Sigmoid colon (tissue), 7 donors: ENCODE results near the gene TM9SF3. TPM values are rescaled to one million over a fixed set of nuclear protein-coding genes. Genes with fewer than 3 reads are reported as not detected.

Source experiments
- DNase-seq: peaks from one replicate; pipeline ENCODE4 v3.0.0-alpha.2; 2019
- H3K27ac ChIP-seq, 4 donors: fragments of 200-600 bp; sonication (generic); one replicate each; pipeline ENCODE4 v1.5.1; 2016 to 2019; ENCODE audit warnings: mild to moderate bottlenecking in 1 of 4
- H3K27me3 ChIP-seq, 3 donors: fragments of 200-600 bp; sonication (generic); one replicate each; pipeline ENCODE4 v1.5.1; 2019; ENCODE audit warnings: mild to moderate bottlenecking in 1 of 3
- H3K36me3 ChIP-seq, 4 donors: fragments of 200-600 bp; sonication (generic); one replicate each; pipeline ENCODE4 v1.5.1; 2016 to 2019
- H3K4me1 ChIP-seq, 4 donors: fragments of 200-600 bp; sonication (generic); one replicate each; pipeline ENCODE4 v1.5.1; 2017 to 2019
- H3K4me3 ChIP-seq, 4 donors: fragments of 200-600 bp; sonication (generic); one replicate each; pipeline ENCODE4 v1.5.1; 2017 to 2019; ENCODE audit warnings: mild to moderate bottlenecking in 2 of 4, moderate library complexity in 1 of 4
- H3K9me3 ChIP-seq, 4 donors: fragments of 200-600 bp in 3 of 4; sonication (generic) in 3 of 4; one replicate each; pipeline versions ENCODE4 v1.5.1 to v1.6.1; 2013 to 2019
- EP300 ChIP-seq, 4 donors: sonication (generic); formaldehyde crosslinking; IDR thresholded peaks; one replicate each; pipeline ENCODE4 v1.6.1; 2017; ENCODE audit warnings: antibody characterized with exemption in 4 of 4
- POLR2A ChIP-seq, 2 donors: fragments of 450-650 bp; IDR thresholded peaks; one replicate each; pipeline ENCODE4 v1.6.1; 2016; ENCODE audit warnings: antibody characterized with exemption in 2 of 2, mild to moderate bottlenecking in 2 of 2, moderate library complexity in 2 of 2
- POLR2AphosphoS5 ChIP-seq, 4 donors: sonication (generic); formaldehyde crosslinking; IDR thresholded peaks; one replicate each; pipeline ENCODE4 v1.6.1; 2017; ENCODE audit warnings: antibody characterized with exemption in 4 of 4
- WGBS, 2 donors: extraction: QIAGEN DNeasy Blood & Tissue Kit; methylation state at CpG; one replicate each; pipeline ENCODE4 v1.1.7; 2013; 5-methylcytosine and 5-hydroxymethylcytosine counted together
- intact Hi-C: fragments of 100-400 bp; cut with DNase I; formaldehyde crosslinking; loops from one replicate; pipeline ENCODE4 v1.15.1; 2023
- polyA plus RNA-seq, 3 donors: library from polyadenylated mRNA; stranded (reverse); fragments of 200-250 nt; gene quantifications; one replicate each; pipeline ENCODE4 v1.2.3, GENCODE V29; 2013
- total RNA-seq, 4 donors: library from RNA; depleted of rRNA; stranded (reverse); fragments of >200 nt; gene quantifications; one replicate each; pipeline ENCODE4 v1.1.0, GENCODE V29; 2016
- TF ChIP-seq, protein P1 (sequence below), 4 experiments: fragments of 450-650 bp in 3 of 4; fragments of 200-600 bp in 1 of 4; IDR thresholded peaks; one replicate each; pipeline ENCODE4 v1.5.1; 2016 to 2019; ENCODE audit warnings: antibody characterized with exemption in 4 of 4, mild to moderate bottlenecking in 3 of 4, moderate library complexity in 2 of 4
- donor health status: healthy with polysubstance abuse.
- donor health status: Bipolar disorder and iron deficiency.
- donor health status: healthy.

Gene TM9SF3
- total and polyA plus RNA-seq, 7 donors = 18.5 to 115 (median 104) TPM

- no peaks in the 10 kb centered on the region for H3K27me3 ChIP-seq
- H3K27ac ChIP-seq = no peak overlapping the region
- TF ChIP-seq, protein P1, sequence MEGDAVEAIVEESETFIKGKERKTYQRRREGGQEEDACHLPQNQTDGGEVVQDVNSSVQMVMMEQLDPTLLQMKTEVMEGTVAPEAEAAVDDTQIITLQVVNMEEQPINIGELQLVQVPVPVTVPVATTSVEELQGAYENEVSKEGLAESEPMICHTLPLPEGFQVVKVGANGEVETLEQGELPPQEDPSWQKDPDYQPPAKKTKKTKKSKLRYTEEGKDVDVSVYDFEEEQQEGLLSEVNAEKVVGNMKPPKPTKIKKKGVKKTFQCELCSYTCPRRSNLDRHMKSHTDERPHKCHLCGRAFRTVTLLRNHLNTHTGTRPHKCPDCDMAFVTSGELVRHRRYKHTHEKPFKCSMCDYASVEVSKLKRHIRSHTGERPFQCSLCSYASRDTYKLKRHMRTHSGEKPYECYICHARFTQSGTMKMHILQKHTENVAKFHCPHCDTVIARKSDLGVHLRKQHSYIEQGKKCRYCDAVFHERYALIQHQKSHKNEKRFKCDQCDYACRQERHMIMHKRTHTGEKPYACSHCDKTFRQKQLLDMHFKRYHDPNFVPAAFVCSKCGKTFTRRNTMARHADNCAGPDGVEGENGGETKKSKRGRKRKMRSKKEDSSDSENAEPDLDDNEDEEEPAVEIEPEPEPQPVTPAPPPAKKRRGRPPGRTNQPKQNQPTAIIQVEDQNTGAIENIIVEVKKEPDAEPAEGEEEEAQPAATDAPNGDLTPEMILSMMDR (IDR thresholded peaks at IDR 0.05) = no peak
- no peak for TF ChIP-seq POLR2AphosphoS5 (IDR thresholded peaks at IDR 0.05)
- no peak for TF ChIP-seq POLR2A (IDR thresholded peaks at IDR 0.05)
- no peak for TF ChIP-seq EP300 (IDR thresholded peaks at IDR 0.05)
- H3K9me3 ChIP-seq = no peaks in the 10 kb centered on the region
- intact Hi-C loops = no loop called here
- 86 to 89% methylated on average over 2 of the region's 2 CpGs for WGBS, 2 donors
- H3K4me3 ChIP-seq = no peak overlapping the region
- H3K36me3 ChIP-seq = peaks cover 3 to 68% (median 6%) of the 10 kb centered on the region in 4 donors
- DNase-seq = no peak
- no peaks in the 10 kb centered on the region for H3K4me1 ChIP-seq
Measured at GRCh38 chr10:96541921-96542320, 44.9 kb downstream of the TM9SF3 start.

GRCh38 chr10:96540240-96540639 is 46.6 kb downstream of the TM9SF3 start:
- WGBS, 2 donors = 28 to 76% methylated on average over 3 of the region's 3 CpGs
- TF ChIP-seq, protein P1 (IDR thresholded peaks at IDR 0.05) = no peak
- TF ChIP-seq POLR2A (IDR thresholded peaks at IDR 0.05) (no peak), EP300 (IDR thresholded peaks at IDR 0.05) (no peak), POLR2AphosphoS5 (IDR thresholded peaks at IDR 0.05) (no peak)
- Histone ChIP-seq H3K4me1 (no peaks in the 10 kb centered on the region), H3K27ac (no peak overlapping the region), H3K9me3 (no peaks in the 10 kb centered on the region), H3K27me3 (no peaks in the 10 kb centered on the region), H3K4me3 (no peak overlapping the region), H3K36me3 (peaks cover 0 to 52% (median 5%) of the 10 kb centered on the region in 4 donors)
- intact Hi-C loops = no loop called here
- no peak for DNase-seq

DNA sequence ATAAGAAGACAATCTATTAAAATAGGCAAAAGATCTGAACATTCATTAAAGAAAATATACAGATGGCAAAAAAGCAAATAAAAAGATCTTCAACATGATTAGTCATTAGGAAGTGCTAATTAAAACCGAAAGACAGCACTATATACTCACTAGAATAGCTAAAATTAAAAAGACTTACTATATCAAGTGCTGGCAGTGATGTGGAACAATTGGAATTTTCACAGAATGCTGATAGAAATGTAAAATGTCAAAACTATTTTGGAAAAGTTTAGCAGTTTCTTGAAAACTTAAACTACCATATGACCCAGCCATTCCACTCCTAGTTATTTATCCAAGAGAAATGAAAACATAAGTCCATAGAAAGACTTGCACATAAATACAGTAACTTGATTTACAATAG is 48.1 kb downstream of the TM9SF3 start:
- intact Hi-C loops = no loop called here
- H3K9me3 ChIP-seq = no peaks in the 10 kb centered on the region

DNA sequence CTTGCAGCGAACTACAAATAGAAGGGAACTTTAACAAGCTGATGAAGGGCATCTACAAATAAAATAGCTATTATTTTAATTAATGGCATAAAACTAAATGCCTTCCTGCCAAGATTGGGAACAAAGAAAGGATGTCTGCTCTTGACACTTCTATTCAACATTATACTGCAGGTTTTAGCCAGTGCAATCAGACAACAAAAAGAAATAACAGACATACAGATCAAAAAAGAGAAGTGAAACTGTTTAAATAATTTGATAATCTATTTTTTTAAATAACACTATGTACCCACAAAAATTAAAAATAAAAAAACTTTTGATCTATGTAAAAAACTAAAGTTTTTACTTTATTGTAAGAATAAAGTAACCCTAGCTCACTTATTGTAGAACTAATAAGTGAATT is 50.7 kb downstream of the TM9SF3 start:
- no peaks in the 10 kb centered on the region for H3K9me3 ChIP-seq
- H3K27ac ChIP-seq = no peak overlapping the region
- intact Hi-C loops = no loop called here
- 95 to 96% methylated on average over 1 of the region's 1 CpG for WGBS, 2 donors
- DNase-seq = no peak
- no peak for TF ChIP-seq POLR2A (IDR thresholded peaks at IDR 0.05)
- no peak for TF ChIP-seq POLR2AphosphoS5 (IDR thresholded peaks at IDR 0.05)
- TF ChIP-seq, protein P1 (IDR thresholded peaks at IDR 0.05) = no peak
- no peak for TF ChIP-seq EP300 (IDR thresholded peaks at IDR 0.05)
- no peaks in the 10 kb centered on the region for H3K27me3 ChIP-seq
- peaks cover 0 to 17% (median 2%) of the 10 kb centered on the region in 4 donors for H3K4me1 ChIP-seq
- H3K36me3 ChIP-seq = peaks cover 0 to 21% (median 8%) of the 10 kb centered on the region in 4 donors
- H3K4me3 ChIP-seq = no peak overlapping the region

More for the DNA sequence above, 48.1 kb downstream of the TM9SF3 start:
- TF ChIP-seq, protein P1 (IDR thresholded peaks at IDR 0.05) = no peak
- TF ChIP-seq POLR2AphosphoS5 (IDR thresholded peaks at IDR 0.05) = no peak
- no peak for TF ChIP-seq POLR2A (IDR thresholded peaks at IDR 0.05)
- no peak for TF ChIP-seq EP300 (IDR thresholded peaks at IDR 0.05)
- Histone ChIP-seq H3K27ac (no peak overlapping the region), H3K4me1 (peaks cover 0 to 2% (median 0%) of the 10 kb centered on the region in 4 donors), H3K36me3 (peaks cover 0 to 42% (median 5%) of the 10 kb centered on the region in 4 donors), H3K4me3 (no peak overlapping the region), H3K27me3 (no peaks in the 10 kb centered on the region)
- DNase-seq = no peak
- 97 to 98% methylated on average over 1 of the region's 1 CpG for WGBS, 2 donors

GRCh38 chr10:96532523-96532922 is 54.3 kb downstream of the TM9SF3 start:
- 14 to 70% methylated on average over 1 of the region's 1 CpG for WGBS, 2 donors
- Histone ChIP-seq H3K36me3 (peaks cover 3 to 37% (median 12%) of the 10 kb centered on the region in 4 donors), H3K9me3 (no peaks in the 10 kb centered on the region), H3K27ac (no peak overlapping the region), H3K27me3 (no peaks in the 10 kb centered on the region), H3K4me1 (peaks cover 0 to 17% (median 2%) of the 10 kb centered on the region in 4 donors), H3K4me3 (no peak overlapping the region)
- intact Hi-C loops = no loop called here
- DNase-seq = no peak
- no peak for TF ChIP-seq EP300 (IDR thresholded peaks at IDR 0.05)
- TF ChIP-seq POLR2AphosphoS5 (IDR thresholded peaks at IDR 0.05) = peak in 2 of 4 donors; percentile 25 to 31
- no peak for TF ChIP-seq POLR2A (IDR thresholded peaks at IDR 0.05)
- TF ChIP-seq, protein P1 (IDR thresholded peaks at IDR 0.05) = no peak
